ENCODE data around the gene RAB6B. TPM values are rescaled to one million over a fixed set of nuclear protein-coding genes. Genes with fewer than 3 reads are reported as not detected.

RAB6B gene
- polyA plus RNA-seq, 1 donor (not counting 4 experiments of a cell fraction or from before 2014, with no cell fraction given): 2.2 TPM

- Histone ChIP-seq H3K36me3 (ENCODE audit: control insufficient read depth in 2 of 2, extremely low read depth in 1 of 2, insufficient read depth in 2 of 2, low read length in 2 of 2) (no peaks in the 10 kb centered on the region), H3K9ac (ENCODE audit: control insufficient read depth, extremely low read depth, insufficient read depth, low read length) (no peak overlapping the region), H3K4me3 (ENCODE audit: control insufficient read depth in 2 of 3, extremely low read depth in 1 of 3, insufficient read depth in 2 of 3, low read depth in 1 of 3, low read length in 3 of 3) (no peak overlapping the region), H3K9me1 (ENCODE audit: control insufficient read depth, extremely low read depth, insufficient read depth, low read length) (no peaks in the 10 kb centered on the region), H3K4me1 (ENCODE audit: control insufficient read depth, extremely low read depth, insufficient read depth, low read length) (no peaks in the 10 kb centered on the region), H4K20me1 (ENCODE audit: control insufficient read depth, extremely low read depth, insufficient read depth, low read length) (no peaks in the 10 kb centered on the region), H3K79me2 (ENCODE audit: control insufficient read depth, insufficient read depth, low read length) (no peaks in the 10 kb centered on the region), H3K27ac (ENCODE audit: control insufficient read depth, insufficient read depth, low read length) (no peak overlapping the region), H3K27me3 (ENCODE audit: control insufficient read depth, extremely low read depth, insufficient read depth, low read length) (peaks cover 4% of the 10 kb centered on the region), H3K9me3 (ENCODE audit: control insufficient read depth, low read depth, low read length) (no peaks in the 10 kb centered on the region), H3K4me2 (ENCODE audit: control insufficient read depth, extremely low read depth, insufficient read depth, low read depth, low read length) (no peak overlapping the region), H2AFZ (ENCODE audit: control insufficient read depth, low read length) (no peak overlapping the region)
- TF ChIP-seq CTCF (optimal IDR thresholded peaks at IDR 0.05 in 1 of 3, IDR thresholded peaks at IDR 0.05 in 1 of 3, conservative IDR thresholded peaks at IDR 0.05 in 1 of 3; ENCODE audit: extremely low read depth in 1 of 3, insufficient read depth in 2 of 3, low read length in 3 of 3) (no peak), EZH2 (IDR thresholded peaks at IDR 0.05; ENCODE audit: low read length) (no peak)
- FAIRE-seq: no peak
- dilution Hi-C loops (cut with MboI; ENCODE audit: extremely low pct_ligation_motif_present, low sequenced_read_pairs): no loop called here
- DNase-seq (ENCODE audit: low read depth, low spot score): no peak
Observed at GRCh38 chr3:133838296-133838789, 57.3 kb downstream of the RAB6B start.

GRCh38 chr3:133837487-133838295 is 58.0 kb downstream of the RAB6B start:
- no peaks in the 10 kb centered on the region for H3K36me3 ChIP-seq (ENCODE audit: control insufficient read depth in 2 of 2, extremely low read depth in 1 of 2, insufficient read depth in 2 of 2, low read length in 2 of 2)
- H3K9me1 ChIP-seq (ENCODE audit: control insufficient read depth, extremely low read depth, insufficient read depth, low read length): no peaks in the 10 kb centered on the region
- peaks cover 4% of the 10 kb centered on the region for H3K27me3 ChIP-seq (ENCODE audit: control insufficient read depth, extremely low read depth, insufficient read depth, low read length)
- no peaks in the 10 kb centered on the region for H3K4me1 ChIP-seq (ENCODE audit: control insufficient read depth, extremely low read depth, insufficient read depth, low read length)
- dilution Hi-C loops (cut with MboI; ENCODE audit: extremely low pct_ligation_motif_present, low sequenced_read_pairs): no loop called here
- H3K9ac ChIP-seq (ENCODE audit: control insufficient read depth, extremely low read depth, insufficient read depth, low read length): no peak overlapping the region
- H3K4me2 ChIP-seq (ENCODE audit: control insufficient read depth, extremely low read depth, insufficient read depth, low read depth, low read length): no peak overlapping the region
- FAIRE-seq: no peak
- no peak overlapping the region for H2AFZ ChIP-seq (ENCODE audit: control insufficient read depth, low read length)
- no peak overlapping the region for H3K4me3 ChIP-seq (ENCODE audit: control insufficient read depth in 2 of 3, extremely low read depth in 1 of 3, insufficient read depth in 2 of 3, low read depth in 1 of 3, low read length in 3 of 3)
- no peaks in the 10 kb centered on the region for H4K20me1 ChIP-seq (ENCODE audit: control insufficient read depth, extremely low read depth, insufficient read depth, low read length)
- no peak for TF ChIP-seq CTCF (optimal IDR thresholded peaks at IDR 0.05 in 1 of 3, IDR thresholded peaks at IDR 0.05 in 1 of 3, conservative IDR thresholded peaks at IDR 0.05 in 1 of 3; ENCODE audit: extremely low read depth in 1 of 3, insufficient read depth in 2 of 3, low read length in 3 of 3)
- TF ChIP-seq EZH2 (IDR thresholded peaks at IDR 0.05; ENCODE audit: low read length): no peak
- no peak for DNase-seq (ENCODE audit: low read depth, low spot score)
- no peaks in the 10 kb centered on the region for H3K9me3 ChIP-seq (ENCODE audit: control insufficient read depth, low read depth, low read length)
- no peak overlapping the region for H3K27ac ChIP-seq (ENCODE audit: control insufficient read depth, insufficient read depth, low read length)
- H3K79me2 ChIP-seq (ENCODE audit: control insufficient read depth, insufficient read depth, low read length): no peaks in the 10 kb centered on the region
